Tibial nerve (tissue), 3 donors: ENCODE measurements around the gene GABRG3.

Experiments
- POLR2A ChIP-seq, 2 donors: fragments of 450-650 bp; IDR thresholded peaks; one replicate each; pipeline ENCODE4 v1.6.1; 2017; ENCODE audit warnings: antibody characterized with exemption in 2 of 2, mild to moderate bottlenecking in 2 of 2, moderate library complexity in 2 of 2
- TF ChIP-seq, protein P1 (sequence below), 5 experiments: fragments of 200-600 bp in 3 of 5; fragments of 450-650 bp in 2 of 5; sonication (generic) in 3 of 5; IDR thresholded peaks; one replicate each; pipeline ENCODE4 v1.5.1; 2016 to 2019; ENCODE audit warnings: antibody characterized with exemption in 5 of 5, mild to moderate bottlenecking in 3 of 5, moderate library complexity in 2 of 5

DNA sequence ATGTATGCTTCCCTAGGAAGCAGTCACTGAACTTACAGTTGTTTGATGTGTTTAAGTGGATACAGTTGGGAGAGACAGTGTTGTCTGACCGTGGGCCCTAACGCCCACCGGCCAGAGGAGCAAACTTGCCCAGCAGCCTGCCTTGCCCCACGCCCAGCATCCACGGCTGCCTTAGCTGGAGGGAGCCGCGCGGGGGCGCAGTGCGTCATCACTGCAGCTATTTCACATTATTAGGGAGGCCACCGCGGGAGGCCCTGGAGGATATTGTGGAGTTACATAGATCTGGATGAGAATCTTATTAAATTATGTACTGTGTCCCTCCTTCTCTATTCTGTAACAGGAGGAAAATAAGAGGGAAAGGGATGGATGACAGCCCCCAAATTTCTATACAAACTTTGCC is 267.2 kb downstream of the GABRG3 start:
- TF ChIP-seq, protein P1, sequence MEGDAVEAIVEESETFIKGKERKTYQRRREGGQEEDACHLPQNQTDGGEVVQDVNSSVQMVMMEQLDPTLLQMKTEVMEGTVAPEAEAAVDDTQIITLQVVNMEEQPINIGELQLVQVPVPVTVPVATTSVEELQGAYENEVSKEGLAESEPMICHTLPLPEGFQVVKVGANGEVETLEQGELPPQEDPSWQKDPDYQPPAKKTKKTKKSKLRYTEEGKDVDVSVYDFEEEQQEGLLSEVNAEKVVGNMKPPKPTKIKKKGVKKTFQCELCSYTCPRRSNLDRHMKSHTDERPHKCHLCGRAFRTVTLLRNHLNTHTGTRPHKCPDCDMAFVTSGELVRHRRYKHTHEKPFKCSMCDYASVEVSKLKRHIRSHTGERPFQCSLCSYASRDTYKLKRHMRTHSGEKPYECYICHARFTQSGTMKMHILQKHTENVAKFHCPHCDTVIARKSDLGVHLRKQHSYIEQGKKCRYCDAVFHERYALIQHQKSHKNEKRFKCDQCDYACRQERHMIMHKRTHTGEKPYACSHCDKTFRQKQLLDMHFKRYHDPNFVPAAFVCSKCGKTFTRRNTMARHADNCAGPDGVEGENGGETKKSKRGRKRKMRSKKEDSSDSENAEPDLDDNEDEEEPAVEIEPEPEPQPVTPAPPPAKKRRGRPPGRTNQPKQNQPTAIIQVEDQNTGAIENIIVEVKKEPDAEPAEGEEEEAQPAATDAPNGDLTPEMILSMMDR (IDR thresholded peaks at IDR 0.05), result no peak
- no peak for TF ChIP-seq POLR2A (IDR thresholded peaks at IDR 0.05)
